Measurements from ENCODE around the gene DLGAP4.

Gene DLGAP4

GRCh38 chr20:36454698-36455427 lies 148.7 kb downstream of the DLGAP4 start:
- no peak for DNase-seq (ENCODE audit: low read depth in 2 of 2)

- no peak for DNase-seq (ENCODE audit: low read depth in 2 of 2)
These were observed 150.0 kb downstream of the DLGAP4 start for GRCh38 chr20:36455972-36456625.

GRCh38 chr20:36460648-36461599 lies 154.8 kb downstream of the DLGAP4 start:
- DNase-seq (ENCODE audit: low read depth in 2 of 2) = peak; percentile 83 to 87

GRCh38 chr20:36461600-36462439 lies 155.7 kb downstream of the DLGAP4 start:
- peak in 1 of 2 donors; percentile 40 for DNase-seq (ENCODE audit: low read depth in 2 of 2)

GRCh38 chr20:36462440-36463211 lies 156.5 kb downstream of the DLGAP4 start:
- DNase-seq (ENCODE audit: low read depth in 2 of 2) = no peak

GRCh38 chr20:36463212-36464061 lies 157.3 kb downstream of the DLGAP4 start:
- no peak for DNase-seq (ENCODE audit: low read depth in 2 of 2)

- peak in 1 of 2 donors; percentile 51 for DNase-seq (ENCODE audit: low read depth in 2 of 2)
These were observed 159.3 kb downstream of the DLGAP4 start for GRCh38 chr20:36465109-36466080.

GRCh38 chr20:36466089-36466488 lies 159.9 kb downstream of the DLGAP4 start:
- no peak for DNase-seq (ENCODE audit: low read depth in 2 of 2)

GRCh38 chr20:36467076-36467999 lies 161.2 kb downstream of the DLGAP4 start:
- no peak for DNase-seq (ENCODE audit: low read depth in 2 of 2)

GRCh38 chr20:36468149-36469000 lies 162.2 kb downstream of the DLGAP4 start:
- DNase-seq (ENCODE audit: low read depth in 2 of 2) = no peak

GRCh38 chr20:36469973-36470372 lies 163.8 kb downstream of the DLGAP4 start:
- DNase-seq (ENCODE audit: low read depth in 2 of 2) = no peak

- DNase-seq (ENCODE audit: low read depth in 2 of 2) = no peak
These were observed 165.9 kb downstream of the DLGAP4 start for GRCh38 chr20:36471885-36472636.

- peak in 1 of 2 donors; percentile 19 for DNase-seq (ENCODE audit: low read depth in 2 of 2)
These were observed 166.5 kb downstream of the DLGAP4 start for GRCh38 chr20:36472637-36473090.

GRCh38 chr20:36473164-36473563 lies 167.0 kb downstream of the DLGAP4 start:
- no peak for DNase-seq (ENCODE audit: low read depth in 2 of 2)

- DNase-seq (ENCODE audit: low read depth in 2 of 2) = no peak
These were observed 168.4 kb downstream of the DLGAP4 start for GRCh38 chr20:36474563-36474962.

All from stimulated activated CD4-positive, alpha-beta T cell treated with anti-CD3 and anti-CD28 coated beads, Interleukin-4, amount 100 ng/mL, for 48 hours (primary cell).